BLaER1 (cell line): ENCODE results near the gene C1QL4.
"Not testable (repeated sequence)": the region's sequence is repeated elsewhere in the genome, so short reads cannot be mapped to it uniquely, and the experiment has no call there.

Experiments used
- H3K27ac ChIP-seq: shearing (Covaris generic); formaldehyde crosslinking; 2 replicates; pipeline ENCODE4 v1.8.1; 2022
- H3K27me3 ChIP-seq: shearing (Covaris generic); formaldehyde crosslinking; 2 replicates; pipeline ENCODE4 v1.8.1; 2022
- H3K36me3 ChIP-seq: shearing (Covaris generic); formaldehyde crosslinking; 2 replicates; pipeline ENCODE4 v1.8.1; 2022
- H3K4me1 ChIP-seq: shearing (Covaris generic); formaldehyde crosslinking; 2 replicates; pipeline ENCODE4 v1.8.1; 2022
- H3K4me2 ChIP-seq: shearing (Covaris generic); formaldehyde crosslinking; 2 replicates; pipeline ENCODE4 v1.8.1; 2022
- H3K4me3 ChIP-seq: shearing (Covaris generic); formaldehyde crosslinking; 2 replicates; pipeline ENCODE4 v1.8.1; 2022
- H3K9ac ChIP-seq: shearing (Covaris generic); formaldehyde crosslinking; 2 replicates; pipeline ENCODE4 v1.8.1; 2022
- H3K9me3 ChIP-seq: shearing (Covaris generic); formaldehyde crosslinking; 2 replicates; pipeline ENCODE4 v1.8.1; 2022
- H4K20me1 ChIP-seq: shearing (Covaris generic); formaldehyde crosslinking; 2 replicates; pipeline ENCODE4 v1.8.1; 2022
- Cebpa-rat ChIP-seq: shearing (Covaris generic); IDR thresholded peaks from 2 replicates; pipeline ENCODE4 v1.8.1; 2022

The C1QL4 gene

DNA sequence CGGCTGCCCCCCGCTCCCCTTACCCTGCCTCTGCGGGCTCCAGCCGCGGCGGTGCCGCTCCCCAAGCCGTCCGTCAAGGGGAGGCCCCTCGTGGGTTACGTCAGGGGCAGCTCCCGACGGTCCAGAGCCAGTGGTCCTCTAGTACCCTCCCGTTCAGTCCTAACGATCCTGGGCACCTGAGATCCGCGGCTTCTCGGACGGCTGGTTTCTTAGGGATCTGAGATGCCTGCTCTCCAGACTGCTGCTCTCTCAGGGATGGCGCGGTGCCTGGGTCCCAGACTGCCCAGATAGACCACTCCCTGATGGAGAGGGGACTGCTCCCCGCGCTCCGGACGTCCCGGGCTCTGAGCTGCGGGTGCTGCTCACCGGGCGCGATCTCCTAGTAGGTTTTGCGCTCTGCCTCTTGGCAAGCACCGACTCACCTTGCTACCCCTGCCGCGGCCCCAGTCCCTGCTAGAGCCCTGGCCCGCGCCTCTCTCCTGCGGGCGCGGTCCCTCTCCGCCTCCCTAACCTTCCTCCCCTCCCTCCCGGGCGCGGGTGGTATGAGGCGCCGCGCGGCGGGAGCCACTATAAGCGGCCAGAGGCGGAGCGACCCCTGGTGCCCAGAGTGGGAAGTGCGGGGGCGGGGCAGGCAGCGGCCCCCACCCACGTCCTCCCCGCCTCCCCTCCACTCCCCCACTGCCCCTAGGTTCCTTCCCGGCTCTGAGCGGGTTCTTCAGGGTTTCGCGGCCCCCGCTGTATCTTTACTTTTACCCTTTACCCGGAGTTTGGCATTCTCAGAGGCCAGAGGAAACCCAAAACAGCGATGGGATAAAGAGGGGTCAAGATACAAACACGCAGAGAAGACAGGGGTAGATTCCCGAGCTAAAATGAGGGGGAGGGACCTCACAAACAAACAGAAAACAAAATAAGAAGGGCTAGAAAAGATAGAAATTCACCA lies at the start of gene C1QL4:
C1QL4 (minus strand) TSS at position 544 of the 940 bp plus-strand sequence. CDS start 711 bp downstream, outside the sequence.
- TF ChIP-seq Cebpa-rat: no peak
- Histone ChIP-seq H3K4me1 (peaks cover 13% of the 10 kb centered on the region), H3K4me2 (peak within 1 kb of the TSS; percentile 75), H3K4me3 (peak within 1 kb of the TSS; percentile 54), H4K20me1 (peaks cover 92% of the 10 kb centered on the region), H3K9me3 (no peaks in the 10 kb centered on the region), H3K27me3 (peaks cover 100% of the 10 kb centered on the region), H3K27ac (no peak within 1 kb of the TSS), H3K36me3 (no peaks in the 10 kb centered on the region), H3K9ac (no peak within 1 kb of the TSS)

DNA sequence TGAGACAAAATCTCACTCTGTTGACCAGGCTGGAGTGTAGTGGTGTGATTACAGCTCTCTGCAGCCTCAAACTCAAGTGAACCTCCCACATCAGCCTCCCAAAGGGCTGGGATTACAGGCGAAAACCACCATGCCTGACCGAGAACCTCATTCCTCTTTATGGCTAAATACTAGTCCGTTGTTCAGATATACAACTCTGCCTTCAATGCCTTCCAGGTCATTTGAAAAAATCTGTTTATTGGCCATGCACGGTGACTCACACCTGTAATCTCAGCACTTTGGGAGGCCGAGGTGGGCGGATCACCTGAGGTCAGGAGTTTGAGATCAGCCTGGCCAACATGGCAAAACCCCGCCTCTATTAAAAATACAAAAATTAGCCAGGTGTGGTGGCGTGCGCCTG lies 43.2 kb upstream of the C1QL4 start:
- H3K9ac ChIP-seq, H3K4me1 ChIP-seq, H3K27me3 ChIP-seq, H3K4me2 ChIP-seq, H3K36me3 ChIP-seq, H3K4me3 ChIP-seq, H3K9me3 ChIP-seq, H3K27ac ChIP-seq: not testable (repeated sequence)
- H4K20me1 ChIP-seq: peaks cover 76% of the 10 kb centered on the region

DNA sequence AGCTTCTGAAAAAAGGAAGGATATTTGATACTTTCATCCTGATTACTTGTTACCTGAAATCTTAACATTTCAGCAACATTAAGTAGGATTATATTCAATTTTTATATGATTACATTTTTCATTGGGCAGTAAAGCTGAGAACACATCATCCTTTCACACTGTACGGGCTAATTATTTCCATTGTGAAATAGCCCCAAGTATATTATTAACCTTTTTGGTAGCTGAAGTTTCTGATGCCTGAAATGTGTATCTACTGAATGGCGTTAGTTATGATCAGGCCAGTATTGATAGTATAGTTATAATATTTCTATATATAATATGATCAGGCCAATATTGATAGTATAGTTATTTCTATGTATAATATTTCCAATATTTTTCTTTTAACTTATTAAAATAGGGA lies 40.4 kb upstream of the C1QL4 start:
- Histone ChIP-seq H4K20me1 (peaks cover 78% of the 10 kb centered on the region), H3K9me3 (no peaks in the 10 kb centered on the region), H3K4me2 (no peak overlapping the region), H3K27ac (no peak overlapping the region), H3K4me1 (no peaks in the 10 kb centered on the region), H3K27me3 (no peaks in the 10 kb centered on the region), H3K4me3 (no peak overlapping the region), H3K9ac (no peak overlapping the region), H3K36me3 (peaks cover 22% of the 10 kb centered on the region)
- TF ChIP-seq Cebpa-rat: no peak

DNA sequence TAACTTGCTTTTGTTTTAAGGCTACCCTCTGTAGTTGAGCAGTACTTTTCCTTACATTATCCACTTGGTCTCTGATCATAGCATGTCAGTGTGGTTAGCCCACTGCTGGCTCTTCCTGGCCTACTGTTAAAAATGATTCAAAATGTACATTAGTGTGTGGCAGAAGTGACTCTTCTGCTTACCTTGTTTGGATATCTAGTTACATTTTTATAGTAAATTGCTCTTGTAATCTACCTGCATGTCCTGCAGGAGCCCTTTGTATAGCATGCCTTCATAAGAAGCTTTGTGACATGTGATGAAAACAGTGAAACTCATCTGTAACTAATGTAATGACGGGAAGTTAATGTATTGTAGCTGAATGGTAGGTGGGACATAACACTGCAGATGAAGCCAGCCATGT lies 38.4 kb upstream of the C1QL4 start:
- Histone ChIP-seq H3K4me3 (no peak overlapping the region), H3K4me2 (no peak overlapping the region), H3K36me3 (peaks cover 33% of the 10 kb centered on the region), H4K20me1 (peaks cover 78% of the 10 kb centered on the region), H3K27ac (no peak overlapping the region), H3K27me3 (no peaks in the 10 kb centered on the region), H3K4me1 (peaks cover 12% of the 10 kb centered on the region), H3K9me3 (no peaks in the 10 kb centered on the region), H3K9ac (no peak overlapping the region)
- TF ChIP-seq Cebpa-rat: no peak

DNA sequence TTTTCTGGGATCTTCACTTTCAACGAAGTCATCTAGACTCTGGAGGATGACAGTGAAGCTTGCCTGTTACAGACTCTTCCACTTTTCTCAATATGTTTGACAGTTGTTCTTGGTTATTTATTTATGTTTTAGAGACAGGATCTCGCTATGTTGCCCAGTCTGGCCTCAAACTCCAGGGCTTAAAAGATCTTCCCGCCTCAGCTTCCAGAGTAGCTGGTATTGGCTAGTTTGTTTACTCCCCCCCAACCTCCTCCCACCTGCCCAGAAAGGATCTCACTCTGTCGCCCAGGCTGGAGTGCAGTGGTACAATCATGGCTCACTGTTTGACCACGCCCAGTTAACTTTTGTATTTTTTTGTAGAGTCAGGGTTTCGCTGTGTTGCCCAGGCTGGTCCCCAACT lies 33.6 kb upstream of the C1QL4 start:
- Histone ChIP-seq H3K4me2 (peak overlapping the region; percentile 91), H3K4me3 (no peak overlapping the region)

DNA sequence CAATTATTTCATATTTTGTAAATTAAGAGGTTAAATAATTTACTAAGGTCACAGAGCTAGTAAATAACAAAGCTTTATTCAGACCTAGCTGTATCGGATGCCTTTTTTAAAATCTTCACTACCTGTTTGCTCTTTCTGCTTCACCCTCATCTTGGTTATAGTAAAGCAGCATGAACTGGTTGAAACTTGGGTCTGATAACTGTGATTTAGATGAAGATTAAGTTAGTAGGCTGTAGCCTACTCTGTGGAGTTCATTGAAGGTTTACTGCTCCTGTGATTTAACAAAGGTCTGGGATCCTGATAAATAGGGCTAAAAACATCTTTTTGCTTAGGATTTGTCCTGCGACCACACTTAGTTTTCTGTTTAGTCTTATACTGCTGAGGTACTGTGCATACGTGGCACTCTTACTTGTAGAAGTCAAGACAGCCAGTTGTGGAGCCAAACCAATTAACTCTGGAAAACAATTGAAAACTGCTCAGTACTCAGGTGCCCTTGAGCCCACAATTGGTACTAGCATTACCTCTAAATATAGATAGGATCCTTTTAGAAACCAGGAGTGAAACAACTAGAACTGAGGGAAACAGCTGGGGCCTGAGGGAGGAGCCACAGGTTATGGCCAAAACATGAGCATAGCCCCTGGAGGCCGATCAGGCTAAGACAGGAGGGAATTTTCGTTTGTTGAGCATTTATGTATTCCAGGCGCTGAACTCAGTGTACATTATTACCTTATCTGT lies 32.6 kb upstream of the C1QL4 start:
- Histone ChIP-seq H3K9me3 (no peaks in the 10 kb centered on the region), H3K4me2 (peak overlapping the region; percentile 91), H3K27me3 (no peaks in the 10 kb centered on the region), H3K4me1 (peaks cover 47% of the 10 kb centered on the region), H4K20me1 (peaks cover 58% of the 10 kb centered on the region), H3K4me3 (no peak overlapping the region), H3K36me3 (peaks cover 33% of the 10 kb centered on the region), H3K9ac (no peak overlapping the region), H3K27ac (no peak overlapping the region)
- TF ChIP-seq Cebpa-rat: no peak

More for the DNA sequence above, 33.6 kb upstream of the C1QL4 start:
- TF ChIP-seq Cebpa-rat: no peak
- no peaks in the 10 kb centered on the region for H3K9me3 ChIP-seq
- H3K36me3 ChIP-seq: peaks cover 33% of the 10 kb centered on the region
- peaks cover 45% of the 10 kb centered on the region for H3K4me1 ChIP-seq
- no peak overlapping the region for H3K9ac ChIP-seq
- no peak overlapping the region for H3K27ac ChIP-seq
- no peaks in the 10 kb centered on the region for H3K27me3 ChIP-seq
- H4K20me1 ChIP-seq: peaks cover 68% of the 10 kb centered on the region

DNA sequence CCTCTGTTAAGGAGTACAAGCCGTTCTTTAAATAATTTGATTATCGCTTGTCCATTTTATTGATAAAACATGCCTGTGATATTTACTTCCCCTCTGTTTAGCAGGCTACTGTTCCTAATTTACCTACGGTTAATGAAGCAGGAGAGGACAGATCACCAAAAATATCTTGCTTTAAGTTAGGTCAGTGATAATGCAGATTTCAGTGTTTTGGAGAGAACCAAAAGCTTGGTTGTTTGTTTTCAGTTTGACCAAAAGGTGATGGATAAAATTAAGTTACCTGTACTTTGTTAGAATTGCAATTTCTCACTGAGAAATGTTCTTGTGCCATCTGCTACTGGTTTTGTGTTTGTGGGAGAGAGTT lies 31.2 kb upstream of the C1QL4 start:
- Histone ChIP-seq H3K4me2 (peak overlapping the region; percentile 91), H3K4me3 (peak overlapping the region; percentile 80), H4K20me1 (peaks cover 44% of the 10 kb centered on the region), H3K27ac (no peak overlapping the region), H3K9me3 (no peaks in the 10 kb centered on the region), H3K36me3 (peaks cover 19% of the 10 kb centered on the region), H3K4me1 (peaks cover 47% of the 10 kb centered on the region), H3K27me3 (no peaks in the 10 kb centered on the region), H3K9ac (peak overlapping the region; percentile 95)
- TF ChIP-seq Cebpa-rat: no peak

DNA sequence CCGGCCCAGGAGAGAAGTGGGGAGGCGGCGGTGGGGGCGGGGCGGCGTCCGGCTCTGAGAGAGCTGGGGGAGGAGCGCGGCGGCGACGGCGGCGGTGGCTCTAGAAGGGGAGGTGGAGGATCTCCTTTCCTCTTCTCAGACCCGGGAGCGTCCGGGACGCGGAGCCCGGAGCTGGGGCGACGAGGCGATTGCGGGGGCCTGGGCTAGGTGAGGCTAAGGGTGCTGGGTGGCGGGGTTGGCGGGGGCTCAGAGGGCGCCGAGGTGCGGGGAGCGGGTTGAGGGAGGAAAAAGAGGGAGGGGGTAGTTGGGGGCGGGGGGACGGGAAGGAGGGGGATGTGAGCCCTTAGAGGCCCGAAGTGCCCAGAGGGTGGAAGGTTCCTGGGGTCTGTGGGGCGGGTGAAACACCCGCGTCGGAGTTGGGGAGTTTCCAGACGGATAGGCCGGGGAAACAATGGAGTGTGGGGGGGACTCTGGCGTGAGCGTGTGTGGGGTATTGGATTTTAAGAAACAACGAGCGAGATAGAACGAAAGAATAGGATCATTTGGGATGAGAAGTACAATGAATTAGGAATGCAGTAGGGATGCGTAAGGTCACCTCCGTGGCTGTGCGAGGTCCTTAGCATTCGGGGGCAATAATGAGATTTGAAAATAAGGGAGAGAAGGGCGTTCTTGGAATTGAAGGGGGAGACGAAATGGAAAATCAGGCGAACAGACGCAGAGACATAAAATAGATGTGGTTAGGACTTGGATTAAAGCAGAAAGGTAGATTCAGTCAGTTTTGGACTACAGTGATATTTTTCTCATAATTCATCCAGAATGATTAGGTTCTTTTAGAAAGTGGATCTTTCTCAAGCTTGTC lies 30.6 kb upstream of the C1QL4 start, which contains the start of gene SPATS2:
SPATS2 (plus strand) TSS at position 82 of the 859 bp plus-strand sequence. CDS start 93,551 bp downstream, outside the sequence.
- Histone ChIP-seq H3K9me3 (no peaks in the 10 kb centered on the region), H3K4me1 (peaks cover 47% of the 10 kb centered on the region)
- no peak for TF ChIP-seq Cebpa-rat

DNA sequence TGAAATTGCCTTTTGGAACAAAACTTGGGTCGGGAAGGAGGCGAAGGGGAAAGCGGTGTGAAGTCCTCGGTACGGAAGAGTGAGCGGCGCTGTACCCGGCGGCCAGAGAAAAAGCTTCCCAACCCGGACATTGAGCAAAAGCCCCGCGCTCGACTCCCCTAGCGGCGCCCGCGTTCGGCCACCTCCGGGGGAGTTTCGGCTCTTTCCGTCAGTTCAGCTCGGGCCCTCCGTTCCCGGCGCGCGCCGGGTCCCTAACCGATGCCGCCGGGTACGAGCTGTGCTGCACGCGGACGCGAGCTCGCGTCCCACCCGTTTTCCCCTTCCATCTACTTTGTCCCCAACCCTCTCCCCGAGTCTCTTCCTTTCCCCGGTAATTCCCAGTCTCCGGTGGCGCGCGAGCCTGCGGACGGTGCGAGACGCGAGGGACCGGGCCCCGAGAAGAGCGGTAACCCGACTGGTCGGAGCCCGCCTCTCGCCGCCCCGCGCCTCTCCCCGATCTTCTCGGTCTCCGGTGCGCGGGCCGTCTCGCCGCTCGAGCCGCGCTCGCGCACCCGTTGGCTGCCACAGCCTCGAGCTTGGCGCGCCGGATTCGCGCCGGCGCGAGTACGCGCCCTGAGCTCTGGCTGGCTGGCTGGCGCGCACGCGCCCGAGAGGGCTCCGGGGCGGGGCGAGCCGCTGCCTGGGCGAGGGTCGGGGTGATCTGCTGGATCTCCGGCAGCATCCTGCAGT lies 29.8 kb upstream of the C1QL4 start:
- Histone ChIP-seq H3K27ac (peak overlapping the region; percentile 98), H3K4me3 (peak overlapping the region; percentile 80), H3K9me3 (no peaks in the 10 kb centered on the region), H3K4me1 (peaks cover 44% of the 10 kb centered on the region), H4K20me1 (peaks cover 30% of the 10 kb centered on the region), H3K9ac (peak overlapping the region; percentile 95), H3K4me2 (peak overlapping the region; percentile 68), H3K27me3 (no peaks in the 10 kb centered on the region), H3K36me3 (peaks cover 5% of the 10 kb centered on the region; the same call in 1 of the 2 replicates)
- no peak for TF ChIP-seq Cebpa-rat

More for the DNA sequence above, 30.6 kb upstream of the C1QL4 start, which contains the start of gene SPATS2:
- Histone ChIP-seq H3K36me3 (peaks cover 13% of the 10 kb centered on the region), H3K27ac (peak within 1 kb of the TSS; percentile 98), H4K20me1 (peaks cover 38% of the 10 kb centered on the region), H3K4me2 (peak within 1 kb of the TSS; percentile 91), H3K27me3 (no peaks in the 10 kb centered on the region), H3K9ac (peak within 1 kb of the TSS; percentile 95), H3K4me3 (peak within 1 kb of the TSS; percentile 80)
